Mucosa of gallbladder (tissue), 1 donor: ENCODE results near the gene GID4. TPM values are rescaled to one million over a fixed set of nuclear protein-coding genes. Genes with fewer than 3 reads are reported as not detected.
"Not testable (repeated sequence)": the region's sequence is repeated elsewhere in the genome, so short reads cannot be mapped to it uniquely, and the experiment has no call there.

ENCODE experiments used
- DNase-seq: peaks from one replicate; pipeline ENCODE4 v3.0.0-alpha.2; 2020; ENCODE audit warnings: low spot score
- total RNA-seq: library from RNA; stranded (reverse); gene quantifications from one replicate; pipeline ENCODE4 v1.2.1, GENCODE V29; 2021
- donor health status: DM: no; HTN: no; CAD: no.

Gene GID4
- total RNA-seq: 12.0 TPM

DNA sequence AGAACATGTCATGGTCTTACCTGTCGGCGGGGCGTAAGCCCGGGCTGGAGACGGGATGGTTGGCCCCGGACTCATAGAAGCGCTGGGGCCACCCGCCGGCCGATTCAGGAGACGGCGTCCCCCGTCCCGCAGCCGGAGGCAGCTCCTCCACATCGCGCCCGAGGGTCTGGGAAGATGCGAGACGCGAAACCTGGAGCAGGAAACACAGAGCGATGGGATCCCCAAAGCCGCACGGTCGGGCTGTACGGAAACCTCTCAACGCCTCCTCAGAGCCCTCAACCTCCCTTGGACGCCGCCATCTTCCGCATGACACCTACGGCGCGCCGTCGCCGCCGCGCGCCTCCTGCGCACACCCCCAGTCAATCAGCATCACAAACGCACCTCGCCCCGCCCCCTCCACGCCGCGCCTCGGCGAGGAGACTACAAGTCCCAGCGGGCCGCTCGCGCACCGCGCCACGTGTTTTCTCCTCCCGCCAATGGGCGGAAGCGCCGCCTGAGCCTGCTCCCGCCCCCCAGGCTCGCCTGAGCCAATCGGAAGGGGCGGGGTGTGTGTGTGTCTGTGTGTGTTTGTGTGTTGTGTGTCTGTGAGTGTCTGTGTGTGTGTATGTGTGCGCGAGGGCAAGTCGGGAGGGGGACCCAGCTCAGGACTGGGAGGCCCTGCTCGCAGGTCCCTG is at the start of gene GID4, which contains the start of gene ATPAF2:
Gene GID4, plus strand, starts transcription at position 548 of the 674 bp plus-strand sequence. Its CDS starts 57 bp downstream, at position 605.
Gene ATPAF2, minus strand, starts transcription at position 308 of the 674 bp plus-strand sequence. Its CDS starts 155 bp downstream, at position 153.
- DNase-seq: peak; percentile 99

- no peak for DNase-seq
Measured at GRCh38 chr17:17989618-17990017, 49.6 kb upstream of the GID4 start.

- no peak for DNase-seq
Measured at GRCh38 chr17:17990282-17990681, 48.9 kb upstream of the GID4 start.

DNA sequence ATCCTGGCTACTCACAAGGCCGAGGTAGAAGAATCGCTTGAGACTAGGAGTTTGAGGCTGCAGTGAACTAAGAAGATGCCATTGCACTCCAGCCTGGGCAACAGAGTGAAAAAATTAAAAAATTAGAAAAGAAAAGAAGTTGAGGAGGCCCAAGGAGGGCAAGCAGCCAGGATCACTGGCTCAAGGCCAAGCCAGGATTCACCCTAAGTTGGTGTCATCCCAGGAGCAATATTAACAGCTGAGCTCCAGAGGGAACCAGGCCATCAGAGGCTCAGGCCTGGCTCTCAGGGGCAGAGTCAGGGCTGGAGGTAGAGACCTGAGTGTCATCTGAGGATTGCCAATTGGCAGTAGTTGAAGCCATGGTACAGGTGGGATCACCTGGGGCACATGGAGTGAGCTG is 45.8 kb upstream of the GID4 start:
- DNase-seq: no peak

GRCh38 chr17:17993852-17994251 is 45.4 kb upstream of the GID4 start:
- DNase-seq: no peak

- DNase-seq: no peak
Measured at GRCh38 chr17:17994271-17995069, 44.7 kb upstream of the GID4 start.

GRCh38 chr17:17995887-17996286 is 43.3 kb upstream of the GID4 start:
- not testable (repeated sequence) for DNase-seq

DNA sequence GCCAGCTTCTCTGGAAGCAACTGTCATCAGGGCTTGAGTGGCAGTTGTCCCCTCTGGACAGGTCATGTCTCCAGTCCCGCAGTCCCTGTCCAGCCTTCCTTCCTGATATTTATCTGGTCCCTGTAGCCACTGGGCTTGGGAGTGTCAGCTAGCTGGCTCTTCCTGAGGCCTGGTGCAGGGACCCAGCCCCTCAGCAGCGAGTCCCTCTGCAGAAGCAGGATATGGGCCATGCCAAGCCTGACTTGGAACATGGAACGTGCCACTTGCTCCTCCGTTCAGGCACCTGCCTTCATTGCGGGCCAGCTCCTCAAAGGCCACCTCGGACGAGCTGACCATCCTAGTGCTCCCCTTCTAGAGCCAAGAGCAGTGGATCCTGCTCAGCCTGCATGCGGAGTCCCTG is 40.3 kb upstream of the GID4 start:
- DNase-seq: no peak

DNA sequence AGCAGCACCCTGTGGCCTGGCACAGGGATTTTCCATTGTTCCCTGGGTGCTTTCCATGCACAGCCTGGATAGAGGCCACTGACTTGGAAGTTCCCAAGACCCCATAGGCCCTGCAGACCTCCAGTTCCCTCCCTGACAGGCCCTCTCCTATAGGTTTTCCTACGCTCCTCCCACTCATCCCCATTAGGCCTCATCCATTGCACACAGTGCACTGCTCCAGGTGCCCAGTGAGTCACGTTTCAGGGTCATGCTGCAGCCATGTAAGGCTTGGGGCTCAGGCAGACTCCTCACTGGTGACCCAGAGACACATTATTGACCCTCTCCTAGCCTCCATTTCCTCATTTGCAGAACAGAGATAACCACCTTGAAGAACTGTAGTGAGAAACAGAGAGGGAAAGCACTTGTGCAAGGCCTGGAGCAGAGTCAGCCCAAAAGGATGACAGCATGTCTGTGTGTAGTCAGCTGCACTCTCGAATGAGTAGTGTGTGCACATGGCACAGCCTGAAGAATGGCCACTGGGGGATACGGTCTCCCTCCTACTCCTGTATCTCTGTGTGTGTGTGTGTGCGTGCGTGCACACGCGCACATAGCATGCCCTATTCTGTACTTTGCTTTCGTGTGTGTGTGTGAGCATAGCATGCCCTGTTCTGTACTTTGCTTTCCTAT is 39.7 kb upstream of the GID4 start:
- no peak for DNase-seq

- DNase-seq: no peak
Measured at GRCh38 chr17:18000030-18000408, 39.2 kb upstream of the GID4 start.

GRCh38 chr17:18002171-18002570 is 37.0 kb upstream of the GID4 start:
- no peak for DNase-seq

DNA sequence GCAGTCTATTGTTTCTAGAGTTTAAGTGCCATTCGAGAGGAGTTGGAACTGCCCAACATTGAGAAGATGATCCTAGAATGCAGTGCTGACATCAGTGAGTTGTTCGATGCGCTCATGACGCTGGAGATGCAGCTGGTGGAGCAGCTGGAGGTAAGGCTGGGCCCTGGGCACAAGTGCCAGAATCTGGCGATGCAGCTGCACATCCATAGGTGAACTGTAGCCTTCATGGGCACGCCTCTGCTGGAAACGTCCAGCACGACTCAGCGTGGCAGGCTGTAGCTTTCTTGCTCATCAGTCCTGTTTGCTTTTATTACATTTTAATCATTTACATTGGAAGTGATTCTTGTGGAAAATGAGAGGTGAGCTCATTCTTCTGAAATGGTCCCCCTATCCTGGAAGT is 34.9 kb upstream of the GID4 start:
- DNase-seq: no peak

- DNase-seq: no peak
Measured at GRCh38 chr17:18004884-18005305, 34.3 kb upstream of the GID4 start.

- DNase-seq: no peak
Measured at GRCh38 chr17:18005496-18005895, 33.7 kb upstream of the GID4 start.

- DNase-seq: no peak
Measured at GRCh38 chr17:18006495-18007239, 32.5 kb upstream of the GID4 start.

GRCh38 chr17:18008496-18009268 is 30.5 kb upstream of the GID4 start:
- no peak for DNase-seq

DNA sequence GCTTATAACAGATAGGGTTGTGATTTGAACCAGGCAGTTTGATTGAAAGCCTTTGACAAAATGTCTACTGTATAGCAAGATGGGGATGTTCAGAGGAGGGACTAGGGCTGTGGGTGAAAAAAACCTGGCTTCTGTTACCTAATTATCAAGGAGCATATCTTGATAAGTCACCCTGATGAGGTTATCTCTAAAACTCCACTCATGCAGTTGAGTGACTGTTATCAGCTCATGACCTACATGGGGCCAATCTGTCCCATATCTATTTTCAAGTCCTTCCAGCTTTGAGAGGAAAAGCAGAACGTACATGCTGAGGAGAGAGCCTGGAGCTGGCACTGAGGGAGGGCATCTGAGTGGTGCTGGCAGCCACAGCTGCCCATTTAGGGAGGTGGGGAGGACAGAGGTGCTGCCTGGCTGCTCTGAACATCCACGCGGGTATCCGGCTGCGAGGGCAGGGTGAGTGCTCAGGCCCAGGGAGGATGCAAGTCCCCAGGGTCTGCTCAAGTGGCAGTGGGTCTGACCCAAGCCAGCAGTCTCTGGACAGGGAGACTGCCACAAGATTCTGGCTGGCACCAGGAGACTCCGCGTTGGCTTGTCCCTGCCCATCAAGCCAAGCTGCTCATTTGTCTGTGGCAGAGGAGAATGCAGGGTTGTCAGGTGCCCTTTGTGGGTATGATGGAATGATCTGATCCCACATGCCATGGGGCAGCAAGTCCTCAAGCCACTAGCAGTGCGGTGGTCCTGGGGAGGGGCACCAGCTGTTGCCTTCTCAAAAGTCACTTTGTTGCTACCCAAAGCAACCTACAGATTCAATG is 29.4 kb upstream of the GID4 start:
- DNase-seq: no peak

- DNase-seq: no peak
Measured at GRCh38 chr17:18011286-18011685, 27.9 kb upstream of the GID4 start.

DNA sequence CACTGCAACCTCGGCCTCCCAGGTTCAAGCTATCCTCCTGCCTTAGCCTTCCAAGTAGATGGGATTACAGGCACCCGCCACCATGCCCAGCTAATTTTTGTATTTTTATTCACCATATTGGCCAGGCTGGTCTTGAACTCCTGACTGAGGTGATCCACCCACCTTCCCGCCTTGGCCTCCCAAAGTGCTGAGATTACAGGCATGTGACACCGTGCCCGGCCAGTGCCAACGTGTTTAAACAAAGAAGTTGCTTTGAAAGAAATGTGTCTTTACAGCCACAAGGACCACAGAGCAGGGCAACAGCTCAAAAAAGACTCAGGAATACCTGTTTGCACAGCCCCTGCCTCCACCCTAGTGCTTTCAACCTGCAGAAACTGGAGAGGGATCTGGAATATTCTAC is 25.2 kb upstream of the GID4 start:
- DNase-seq: no peak

- DNase-seq: no peak
Measured at GRCh38 chr17:18015593-18015992, 23.6 kb upstream of the GID4 start.
